Kidney tubule cell (primary cell): ENCODE data around the gene UGT3A2.
A peak's percentile ranks its signal among the peaks of the same experiment; 100 is the strongest.

ENCODE experiments used
- DNase-seq: peaks from one replicate; pipeline ENCODE4 v3.0.0-alpha.2; 2018; ENCODE audit warnings: low spot score

Gene UGT3A2

GRCh38 chr5:36066540-36067210 lies at the start of gene UGT3A2:
Gene UGT3A2, minus strand, starts transcription at chr5:36066882. Its CDS starts 93 bp downstream, at chr5:36066789.
- peak; percentile 2 for DNase-seq

DNA sequence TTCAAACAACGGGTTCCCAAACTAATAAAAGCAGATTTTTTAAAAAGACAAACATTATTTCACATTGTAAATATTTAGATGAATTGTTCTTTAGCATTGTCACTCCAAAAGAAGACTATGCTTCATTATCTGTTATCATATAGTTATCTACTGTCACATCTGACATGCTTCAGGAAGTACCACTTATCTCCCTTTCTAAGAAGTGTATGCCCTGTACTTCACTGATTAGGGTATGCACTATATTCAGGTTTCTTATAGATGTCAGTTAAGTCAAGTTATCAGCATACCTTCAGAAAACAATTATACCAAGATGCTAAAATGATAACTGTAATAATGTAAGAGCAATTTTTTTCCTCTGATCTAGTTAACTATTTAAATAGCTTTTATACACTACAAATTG lies 44.6 kb upstream of the UGT3A2 start:
- DNase-seq = no peak

DNA sequence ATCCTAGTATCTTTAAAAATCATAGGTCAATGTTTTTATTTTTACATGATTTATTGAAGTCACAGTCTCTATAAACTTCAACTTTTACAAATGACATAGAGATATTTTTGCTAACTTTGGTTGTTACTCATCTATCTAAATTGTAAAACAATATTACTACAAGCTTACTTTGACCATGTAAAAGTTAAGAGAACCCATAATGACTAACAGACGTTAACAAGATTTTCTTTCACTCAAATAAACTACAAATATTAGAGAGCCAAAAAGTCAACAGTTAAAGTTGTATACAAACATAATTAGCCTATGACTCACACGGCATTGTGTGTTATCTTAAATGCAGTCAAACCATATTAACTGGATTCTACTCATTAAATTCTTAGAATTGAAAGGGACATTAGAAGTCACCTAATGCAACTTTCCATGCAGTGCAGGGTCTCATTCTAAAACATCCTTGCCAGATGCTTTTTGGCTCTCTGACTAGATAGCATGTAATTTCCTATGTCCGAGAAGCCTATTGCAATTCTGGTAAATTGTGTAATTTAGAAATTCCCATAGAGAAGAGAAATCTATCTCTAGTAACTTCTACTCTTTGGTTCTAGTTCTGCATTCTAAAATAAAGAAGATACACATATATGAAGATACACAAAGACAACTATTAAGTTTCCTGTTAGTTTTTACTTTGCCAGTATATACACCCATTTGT lies 42.2 kb upstream of the UGT3A2 start:
- DNase-seq = no peak

DNA sequence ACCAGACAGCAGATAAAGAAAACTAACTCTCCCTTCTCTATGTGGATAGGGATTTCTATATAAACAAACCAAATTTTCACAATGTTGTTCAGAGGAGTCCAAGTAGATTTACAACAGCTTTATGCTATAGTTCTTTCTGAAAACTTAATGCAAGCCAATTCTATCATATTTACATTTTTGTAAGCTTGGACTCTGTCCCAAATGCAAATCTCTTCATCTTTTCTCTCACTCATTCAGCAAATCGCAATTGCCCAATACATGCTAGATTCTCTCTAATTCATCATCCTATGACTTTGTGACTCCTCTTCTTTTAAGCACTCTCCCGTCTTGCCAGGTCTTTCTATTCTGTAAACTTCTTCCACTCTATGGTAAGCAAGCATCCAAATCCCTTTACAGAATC lies 39.1 kb upstream of the UGT3A2 start:
- no peak for DNase-seq

DNA sequence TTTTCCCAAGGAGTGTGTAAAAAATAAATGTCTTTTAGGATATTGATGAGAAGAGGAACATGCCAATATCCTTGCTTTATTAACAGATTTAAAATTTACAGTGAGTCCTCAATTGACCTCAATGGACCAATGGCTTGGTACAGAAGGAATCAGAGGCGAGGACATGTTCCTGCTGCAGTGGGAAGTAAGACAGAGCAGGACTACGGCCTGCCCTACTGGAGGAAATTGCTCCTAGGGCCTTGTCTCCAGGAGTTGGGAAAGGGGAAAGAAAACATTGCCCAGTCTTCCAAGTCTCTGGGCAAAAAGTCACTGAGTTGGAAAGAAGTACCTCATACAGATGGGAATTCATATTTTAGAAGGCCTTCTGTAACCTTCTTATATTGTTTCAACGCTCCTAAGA lies 33.1 kb upstream of the UGT3A2 start:
- no peak for DNase-seq

- no peak for DNase-seq
These were observed 29.8 kb upstream of the UGT3A2 start for GRCh38 chr5:36096486-36096885.

GRCh38 chr5:36089989-36090388 lies 23.3 kb upstream of the UGT3A2 start:
- peak; percentile 55 for DNase-seq

GRCh38 chr5:36079200-36079781 lies 12.6 kb upstream of the UGT3A2 start:
- peak; percentile 73 for DNase-seq

GRCh38 chr5:36078430-36078829 lies 11.7 kb upstream of the UGT3A2 start:
- DNase-seq = no peak

- no peak for DNase-seq
These were observed 7.0 kb upstream of the UGT3A2 start for GRCh38 chr5:36073595-36074216.

GRCh38 chr5:36070687-36071571 lies 4.2 kb upstream of the UGT3A2 start:
- no peak for DNase-seq

GRCh38 chr5:36068751-36069281 lies 2.1 kb upstream of the UGT3A2 start:
- no peak for DNase-seq

DNA sequence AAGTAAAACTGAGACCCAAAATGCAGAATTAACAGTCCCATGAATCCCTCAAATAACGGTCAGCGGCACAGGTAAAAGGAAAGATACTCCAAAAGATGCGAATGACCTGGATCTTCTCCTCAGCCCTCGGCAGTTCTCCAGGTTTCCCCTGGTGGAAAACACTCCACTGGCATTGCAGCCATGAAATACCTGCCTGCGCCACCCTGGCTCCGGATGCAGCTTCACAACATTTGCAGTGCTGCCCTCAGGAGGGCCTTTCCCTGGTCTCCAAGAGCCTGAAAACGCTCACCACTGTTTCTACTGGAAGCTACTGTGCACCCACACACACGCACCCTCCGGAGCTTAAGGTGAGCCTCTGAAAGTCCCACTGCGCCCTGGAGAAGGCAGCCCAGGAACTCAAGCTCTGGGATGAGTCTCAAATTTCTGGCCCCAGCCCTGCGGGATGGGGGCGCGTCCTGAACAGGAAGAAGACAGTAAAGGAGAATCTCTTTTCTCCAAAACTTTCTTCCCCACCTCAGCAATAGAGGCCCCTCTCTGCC lies 612 bp downstream of the UGT3A2 start:
- no peak for DNase-seq

DNA sequence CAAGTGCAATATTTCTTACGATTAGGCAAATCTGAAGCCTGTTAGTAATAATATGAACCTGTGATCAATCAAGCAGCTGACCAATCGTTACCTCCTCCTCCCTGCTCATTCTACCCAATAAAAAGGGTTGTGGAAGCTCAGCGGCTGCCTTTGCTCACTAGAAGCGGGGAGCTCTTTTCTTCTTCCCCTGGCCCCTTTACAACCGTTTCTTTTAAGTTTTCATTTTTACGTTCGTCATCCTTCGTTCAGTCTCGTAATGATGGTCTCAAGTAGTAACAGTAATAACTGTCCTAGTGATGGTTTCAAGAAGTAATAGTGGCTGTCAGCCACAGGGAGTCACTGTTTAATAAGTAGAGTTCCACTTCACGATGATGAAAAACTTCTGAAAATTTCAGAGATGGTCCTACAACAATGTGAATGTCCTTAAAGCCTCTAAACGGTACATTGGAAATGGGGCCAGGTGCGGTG lies 6.2 kb downstream of the UGT3A2 start:
- no peak for DNase-seq

GRCh38 chr5:36059571-36060419 lies 6.9 kb downstream of the UGT3A2 start:
- no peak for DNase-seq

DNA sequence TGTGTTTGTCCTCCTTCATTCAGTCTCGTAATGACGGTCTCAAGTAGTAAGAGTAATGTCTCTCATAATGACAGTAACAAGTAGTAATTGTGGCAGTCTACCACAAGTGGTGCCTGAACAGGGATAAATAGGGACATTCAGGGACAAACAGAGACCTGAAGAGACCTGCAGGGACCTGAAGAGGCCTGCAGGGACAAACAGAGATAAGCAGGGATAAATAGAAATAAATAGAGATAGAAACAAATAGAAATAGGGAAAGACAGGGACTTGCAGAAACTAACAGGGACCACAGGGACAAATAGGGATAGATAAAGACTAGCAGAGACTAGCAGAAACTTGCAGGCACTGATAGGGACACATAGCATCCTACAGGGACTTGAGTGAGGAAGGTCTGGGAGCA lies 7.9 kb downstream of the UGT3A2 start:
- DNase-seq = no peak

- DNase-seq = no peak
These were observed 9.3 kb downstream of the UGT3A2 start for GRCh38 chr5:36057386-36057785.

DNA sequence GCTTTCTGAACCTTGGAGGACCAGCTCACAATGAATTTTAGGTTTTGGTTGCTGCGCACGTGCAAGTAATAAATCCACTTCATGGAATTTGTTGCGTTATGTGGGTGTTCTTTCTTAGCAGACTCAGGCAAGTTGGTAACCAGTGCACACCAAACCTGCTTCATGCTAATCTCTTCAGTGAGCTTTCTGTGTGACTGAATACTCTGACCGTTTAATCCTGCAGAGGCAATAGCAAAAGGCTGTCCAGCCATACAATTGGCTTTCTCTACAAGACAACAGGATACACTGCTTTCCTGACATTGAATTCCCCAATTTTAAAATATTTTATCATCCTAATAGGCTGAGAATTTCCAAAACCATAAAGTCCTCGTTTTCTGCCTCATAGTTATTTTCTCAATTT lies 10.3 kb downstream of the UGT3A2 start:
- no peak for DNase-seq

GRCh38 chr5:36055984-36056383 lies 10.7 kb downstream of the UGT3A2 start:
- no peak for DNase-seq

GRCh38 chr5:36054647-36055046 lies 12.0 kb downstream of the UGT3A2 start:
- DNase-seq = peak; percentile 45
